MM.1S (cell line): ENCODE results near the gene OR2T10.
"Not testable (repeated sequence)": the region's sequence is repeated elsewhere in the genome, so short reads cannot be mapped to it uniquely, and the experiment has no call there.

Experiments used
- DNase-seq: peaks from one replicate; pipeline ENCODE4 v3.0.0-alpha.2; 2015
- H2AFZ ChIP-seq: fragments of 300-600 bp; sonication (generic); 2 replicates; pipeline ENCODE4 v1.6.0; 2016; ENCODE audit warnings: antibody characterized with exemption, low read length
- H3F3A ChIP-seq: fragments of 300-600 bp; sonication (generic); 2 replicates; pipeline ENCODE4 v1.6.1; 2016; ENCODE audit warnings: mild to moderate bottlenecking, antibody characterized with exemption, low read length, moderate library complexity, mixed read lengths; ENCODE audit not compliant: insufficient read depth
- H3K27ac ChIP-seq: fragments of 300-600 bp; sonication (generic); 2 replicates; pipeline ENCODE4 v1.5.1; 2016; ENCODE audit warnings: mild to moderate bottlenecking, low read length
- H3K27me3 ChIP-seq: fragments of 300-600 bp; sonication (generic); replicated peaks from 2 replicates; pipeline ENCODE4 v1.6.0; 2016; ENCODE audit warnings: low read length; ENCODE audit not compliant: insufficient read depth
- H3K36me3 ChIP-seq: fragments of 300-600 bp; sonication (generic); replicated peaks from 2 replicates; pipeline ENCODE4 v1.6.1; 2016; ENCODE audit warnings: mild to moderate bottlenecking, low read length, mixed read lengths; ENCODE audit not compliant: insufficient read depth
- H3K4me1 ChIP-seq: fragments of 300-600 bp; sonication (generic); 2 replicates; pipeline ENCODE4 v1.6.1; 2016; ENCODE audit warnings: low read length, mixed read lengths
- H3K4me2 ChIP-seq: fragments of 300-600 bp; sonication (generic); 2 replicates; pipeline ENCODE4 v1.6.0; 2016; ENCODE audit warnings: low read depth, low read length
- H3K4me3 ChIP-seq: fragments of 300-600 bp; sonication (generic); 2 replicates; pipeline ENCODE4 v1.5.1; 2016; ENCODE audit warnings: low read length, mixed read lengths
- H3K79me2 ChIP-seq: fragments of 300-600 bp; sonication (generic); 2 replicates; pipeline ENCODE4 v1.6.1; 2016; ENCODE audit warnings: mixed run types, low read length, mixed read lengths
- H3K9ac ChIP-seq: fragments of 300-600 bp; sonication (generic); 2 replicates; pipeline ENCODE4 v1.6.1; 2016; ENCODE audit warnings: low read length, mixed read lengths
- H3K9me2 ChIP-seq: fragments of 300-600 bp; sonication (generic); replicated peaks from 2 replicates; pipeline ENCODE4 v1.6.1; 2016; ENCODE audit warnings: mild to moderate bottlenecking, low read length, mixed read lengths; ENCODE audit not compliant: insufficient read depth
- H3K9me3 ChIP-seq: fragments of 300-600 bp; sonication (generic); replicated peaks from 2 replicates; pipeline ENCODE4 v1.6.1; 2016; ENCODE audit warnings: mild to moderate bottlenecking, low read length, mixed read lengths; ENCODE audit not compliant: insufficient read depth
- H4K20me1 ChIP-seq: fragments of 300-600 bp; sonication (generic); 2 replicates; pipeline ENCODE4 v1.6.1; 2016; ENCODE audit warnings: mild to moderate bottlenecking, low read length, moderate library complexity, mixed read lengths; ENCODE audit not compliant: insufficient read depth

Gene OR2T10

DNA sequence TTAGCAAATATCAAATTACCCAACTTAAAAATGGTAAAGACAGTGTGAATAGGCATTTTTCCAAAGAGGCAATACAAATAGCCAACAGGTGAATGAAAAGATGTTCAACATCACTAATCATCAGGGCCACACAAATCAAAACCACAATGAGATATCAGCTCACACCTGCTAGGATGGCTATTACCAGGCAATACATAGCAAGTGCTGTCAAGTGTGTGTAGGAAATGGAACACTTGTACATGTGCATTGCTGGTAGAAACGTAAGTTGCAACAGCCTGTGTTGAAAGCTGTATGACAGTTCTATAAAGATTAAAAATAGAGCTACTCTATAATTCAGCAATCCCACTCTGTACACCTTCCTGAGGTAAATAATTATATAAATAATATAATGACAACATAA is 25.5 kb downstream of the OR2T10 start:
- not testable (repeated sequence) for H3K27me3 ChIP-seq, H2AFZ ChIP-seq, H3K27ac ChIP-seq, H3F3A ChIP-seq, H3K9me3 ChIP-seq, H4K20me1 ChIP-seq, H3K4me1 ChIP-seq, H3K79me2 ChIP-seq, H3K9me2 ChIP-seq, H3K36me3 ChIP-seq, H3K4me2 ChIP-seq, H3K4me3 ChIP-seq, DNase-seq, H3K9ac ChIP-seq

DNA sequence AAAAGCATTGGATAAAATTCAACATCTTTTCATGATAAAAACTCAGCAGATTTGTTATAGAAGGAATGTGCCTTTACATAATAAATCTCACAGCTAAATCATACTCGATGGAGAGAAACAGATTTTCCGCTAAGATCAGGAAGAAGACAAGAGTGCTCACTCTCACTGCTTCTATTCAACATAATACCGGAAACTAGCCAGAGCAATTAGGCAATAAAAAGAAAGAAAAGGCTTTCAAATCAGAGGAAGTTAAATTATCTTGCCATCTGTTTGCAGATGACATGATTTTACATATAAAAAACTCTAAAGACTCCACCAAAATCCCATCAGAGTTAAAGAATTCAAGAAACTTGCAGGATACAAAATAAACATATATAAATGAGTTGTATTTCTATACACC is 26.7 kb downstream of the OR2T10 start:
- not testable (repeated sequence) for H3K4me3 ChIP-seq, H3K27me3 ChIP-seq, H3K36me3 ChIP-seq, H3K9me3 ChIP-seq, H4K20me1 ChIP-seq, DNase-seq, H3K4me1 ChIP-seq, H3K4me2 ChIP-seq, H2AFZ ChIP-seq, H3K9me2 ChIP-seq, H3K27ac ChIP-seq, H3K79me2 ChIP-seq, H3K9ac ChIP-seq, H3F3A ChIP-seq

DNA sequence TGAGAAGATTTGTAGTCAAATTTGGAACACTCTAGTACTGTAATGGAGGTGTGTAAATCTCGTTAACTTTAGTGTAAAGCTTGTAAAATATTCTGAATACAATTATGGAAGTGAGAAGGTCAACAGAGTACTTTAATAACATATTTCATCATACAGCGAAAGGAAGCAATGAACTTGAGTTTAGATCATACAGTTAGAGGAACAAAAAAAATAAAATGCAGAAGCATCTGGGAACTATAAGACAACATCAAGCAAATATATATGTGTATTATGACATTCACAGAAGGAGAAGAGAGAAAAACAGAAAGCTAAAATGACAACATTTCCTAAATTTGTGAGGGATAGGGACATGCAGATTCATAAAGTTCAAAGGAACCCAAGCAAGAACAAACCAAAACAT is 28.5 kb downstream of the OR2T10 start:
- H3K9ac ChIP-seq, H3K27me3 ChIP-seq, H3K9me2 ChIP-seq, H3F3A ChIP-seq, H3K79me2 ChIP-seq, H3K4me1 ChIP-seq, H3K9me3 ChIP-seq, DNase-seq, H3K4me3 ChIP-seq, H4K20me1 ChIP-seq, H3K36me3 ChIP-seq, H2AFZ ChIP-seq, H3K4me2 ChIP-seq, H3K27ac ChIP-seq: not testable (repeated sequence)

DNA sequence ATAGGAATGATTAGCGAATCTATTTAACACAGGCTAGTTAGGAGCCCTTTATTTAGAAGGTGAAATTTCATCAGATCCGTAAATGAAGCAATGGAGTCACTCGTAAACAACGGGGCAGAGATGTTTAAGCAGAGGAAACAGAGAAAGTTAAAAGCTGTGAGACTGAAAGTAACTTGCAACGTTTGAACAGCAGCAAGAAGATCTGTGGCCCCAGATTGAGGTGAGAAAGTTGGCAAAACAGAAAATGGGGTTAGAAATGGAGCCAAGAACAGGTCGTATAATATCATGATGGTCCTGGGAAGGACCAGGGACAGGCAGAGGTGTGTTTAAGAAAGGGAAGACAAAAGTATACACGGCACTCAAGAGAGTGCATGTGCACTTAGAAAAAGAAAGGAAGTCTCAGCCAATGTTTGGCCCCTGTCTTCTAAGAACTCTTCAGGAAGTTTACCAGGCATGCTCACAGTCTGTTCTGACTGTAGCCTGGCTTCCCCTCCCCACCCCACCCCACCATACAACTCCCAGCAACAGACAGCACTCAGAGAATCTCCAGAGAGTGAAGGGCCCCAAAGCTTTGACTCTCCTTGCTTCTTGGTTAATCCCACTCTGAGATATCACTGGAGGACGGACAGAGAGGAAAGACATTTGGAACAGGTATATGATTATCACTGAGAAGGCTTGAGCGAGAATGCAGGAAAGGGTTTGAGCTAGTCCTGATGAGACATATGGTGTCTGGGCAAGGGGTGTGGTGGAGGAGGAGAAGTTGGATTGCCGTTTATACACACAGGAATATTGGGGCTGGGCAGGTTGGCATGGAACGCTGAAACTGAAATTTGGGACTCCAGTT is 31.7 kb downstream of the OR2T10 start:
- not testable (repeated sequence) for H3K9me3 ChIP-seq, H4K20me1 ChIP-seq, H3K4me3 ChIP-seq, H3K36me3 ChIP-seq, H2AFZ ChIP-seq, H3K4me2 ChIP-seq, H3K9me2 ChIP-seq, H3F3A ChIP-seq, H3K79me2 ChIP-seq, H3K27ac ChIP-seq, H3K4me1 ChIP-seq, DNase-seq, H3K9ac ChIP-seq, H3K27me3 ChIP-seq

DNA sequence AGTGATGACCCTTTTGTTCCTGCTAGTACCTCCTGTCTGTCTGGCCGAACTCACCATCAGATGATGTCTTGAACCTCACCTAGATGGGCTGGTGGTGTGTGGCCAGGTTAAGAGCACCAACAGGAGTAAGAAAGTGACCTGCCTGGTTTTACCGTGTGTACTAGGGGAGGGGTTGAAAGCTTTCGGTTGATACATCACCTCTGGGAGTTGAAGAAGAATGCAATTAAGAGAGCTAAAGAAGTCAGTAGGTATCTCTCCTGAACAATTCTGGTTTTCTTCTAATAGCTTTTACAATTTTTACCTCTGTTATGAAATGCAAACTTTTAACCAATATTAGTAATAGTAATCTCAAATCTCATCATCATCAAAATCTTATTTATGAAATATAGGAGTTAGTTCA is 34.8 kb downstream of the OR2T10 start, which contains the start of gene OR2T29:
OR2T29 (minus strand) TSS at position 101 of the 400 bp plus-strand sequence. CDS start 3,281 bp downstream, outside the sequence.
- not testable (repeated sequence) for H3K4me3 ChIP-seq, H3K27me3 ChIP-seq, H3F3A ChIP-seq, H4K20me1 ChIP-seq, H3K9me2 ChIP-seq, H3K36me3 ChIP-seq, H3K4me1 ChIP-seq, H3K4me2 ChIP-seq, H3K9ac ChIP-seq, H3K9me3 ChIP-seq, DNase-seq, H3K79me2 ChIP-seq, H2AFZ ChIP-seq, H3K27ac ChIP-seq

DNA sequence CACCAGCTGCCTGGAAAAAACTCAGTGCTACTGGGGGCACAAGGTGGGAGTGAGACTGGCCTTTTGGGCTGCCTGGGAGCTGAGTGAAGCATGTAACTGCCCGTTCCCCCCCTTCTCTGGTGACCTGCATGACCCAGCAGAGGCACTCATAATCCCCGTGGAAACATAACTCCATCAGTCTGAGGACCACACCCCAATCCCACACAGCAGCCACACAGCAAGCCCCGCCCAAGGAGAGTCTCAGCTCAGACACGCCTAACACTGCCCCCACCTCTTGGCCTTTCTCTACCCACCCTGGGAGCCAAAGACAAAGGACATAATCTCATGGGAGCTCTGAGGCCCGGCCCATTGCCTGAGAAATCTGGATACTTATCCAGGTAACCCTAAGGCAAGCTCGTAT is 46.5 kb downstream of the OR2T10 start:
- H3K4me2 ChIP-seq, H3K4me3 ChIP-seq, H3K9me3 ChIP-seq, H3K36me3 ChIP-seq, H4K20me1 ChIP-seq, H3K27ac ChIP-seq, H3F3A ChIP-seq, H3K4me1 ChIP-seq, H3K79me2 ChIP-seq, H3K9me2 ChIP-seq, H3K27me3 ChIP-seq, DNase-seq, H3K9ac ChIP-seq, H2AFZ ChIP-seq: not testable (repeated sequence)

DNA sequence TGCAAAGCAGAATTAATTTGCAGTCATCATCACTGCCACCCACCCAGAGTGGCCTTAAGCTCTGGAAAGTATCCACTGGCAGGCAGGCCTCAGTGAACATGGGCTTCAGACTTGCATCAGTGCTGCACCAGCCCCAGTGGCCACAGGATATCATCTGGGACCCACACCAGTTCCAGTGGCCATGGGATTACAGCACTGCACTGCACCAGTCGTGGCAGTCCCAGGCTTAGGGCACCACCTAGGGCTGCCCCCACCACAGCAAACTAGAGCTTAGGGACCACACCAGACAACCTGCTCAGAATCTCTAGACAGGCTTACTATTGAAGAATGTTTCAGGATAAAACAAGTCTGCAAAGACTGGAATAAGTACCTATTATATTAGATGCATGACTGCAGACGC is 50.1 kb downstream of the OR2T10 start:
- H2AFZ ChIP-seq, H3K27me3 ChIP-seq, H3K79me2 ChIP-seq, H3K9me2 ChIP-seq, H4K20me1 ChIP-seq, H3K36me3 ChIP-seq, H3K4me3 ChIP-seq, H3K4me2 ChIP-seq, H3K9me3 ChIP-seq, H3F3A ChIP-seq, DNase-seq, H3K4me1 ChIP-seq, H3K27ac ChIP-seq, H3K9ac ChIP-seq: not testable (repeated sequence)
